Endothelial cell of umbilical vein (primary cell): ENCODE results near the gene HIKESHI. TPM values are rescaled to one million over a fixed set of nuclear protein-coding genes. Genes with fewer than 3 reads are reported as not detected.

Experiments
- BruUV-seq: library from RNA; stranded (reverse); fragments of 400-500 nt; replicated peaks from 2 replicates; lab custom pipeline; 2021; lab: Mats Ljungman, UMichigan
- CTCF ChIA-PET: fragments of 300-600, 350-600 bp; sonication (Branson Sonifier 250); formaldehyde crosslinking; loops from one replicate; lab custom pipeline; 2021; ENCODE audit warnings: antibody characterized with exemption, inconsistent platforms; lab: Charles Lee
- POLR2A ChIA-PET: fragments of 300-600, 350-600 bp; sonication (Branson Sonifier 250); formaldehyde crosslinking; loops from one replicate; lab custom pipeline; 2021; ENCODE audit warnings: antibody characterized with exemption, inconsistent platforms; lab: Charles Lee
- DNase-seq: peaks from one replicate; pipeline ENCODE4 v3.0.0-alpha.2; 2011; ENCODE audit warnings: low read depth, low spot score
- FAIRE-seq: peaks from 2 replicates; lab custom pipeline; 2011; peaks lifted over from hg19 to GRCh38; lab: Jason Lieb, UNC
- H2AFZ ChIP-seq: 2 replicates; pipeline ENCODE4 v1.6.0; 2012; ENCODE audit warnings: low read depth, low read length, control low read depth, inconsistent platforms
- H3K27ac ChIP-seq: 2 replicates; pipeline ENCODE4 v1.5.1; 2011; ENCODE audit warnings: low read depth, mild to moderate bottlenecking, control low read depth, low read length, moderate library complexity; ENCODE audit not compliant: insufficient read depth
- H3K27me3 ChIP-seq, 2 experiments: 2 replicates each; pipeline versions ENCODE4 v1.6.0 to v1.6.1; 2011; ENCODE audit warnings: low read length in 2 of 2, mixed read lengths in 1 of 2; ENCODE audit not compliant: control insufficient read depth in 2 of 2, insufficient read depth in 2 of 2
- H3K36me3 ChIP-seq, 2 experiments: 2 replicates in 1 of 2; 3 replicates in 1 of 2; pipeline ENCODE4 v1.5.1; 2011; ENCODE audit warnings: low read length in 2 of 2, mild to moderate bottlenecking in 1 of 2, moderate library complexity in 1 of 2; ENCODE audit not compliant: control insufficient read depth in 2 of 2, insufficient read depth in 2 of 2; ENCODE audit errors: extremely low read depth in 1 of 2
- H3K4me1 ChIP-seq: 3 replicates; pipeline ENCODE4 v1.5.1; 2011; ENCODE audit warnings: mild to moderate bottlenecking, low read length; ENCODE audit not compliant: control insufficient read depth, insufficient read depth; ENCODE audit errors: extremely low read depth
- H3K4me2 ChIP-seq: 2 replicates; pipeline ENCODE4 v1.6.1; 2011; ENCODE audit warnings: low read length, control low read depth, mixed read lengths; ENCODE audit not compliant: insufficient read depth
- H3K4me3 ChIP-seq, 3 experiments: fragments of 200-600 bp in 1 of 3; sonication (generic), shearing (Covaris generic) in 1 of 3; replicated peaks in 1 of 3; 2 replicates each; pipeline ENCODE4 v1.5.1; 2011 to 2016; ENCODE audit warnings: control low read depth in 3 of 3, low read length in 3 of 3, mild to moderate bottlenecking in 2 of 3, inconsistent platforms in 1 of 3, low read depth in 1 of 3, moderate library complexity in 1 of 3; ENCODE audit not compliant: insufficient read depth in 1 of 3
- H3K79me2 ChIP-seq: 2 replicates; pipeline ENCODE4 v1.6.0; 2012; ENCODE audit warnings: low read length, inconsistent platforms; ENCODE audit not compliant: control insufficient read depth, insufficient read depth
- H3K9ac ChIP-seq: replicated peaks from 2 replicates; pipeline ENCODE3; 2011; ENCODE audit warnings: low read length, control low read depth; ENCODE audit not compliant: insufficient read depth; ENCODE audit errors: extremely low read depth
- H3K9me1 ChIP-seq: replicated peaks from 3 replicates; pipeline ENCODE4 v1.6.0; 2011; ENCODE audit warnings: mild to moderate bottlenecking, low read length; ENCODE audit not compliant: control insufficient read depth, insufficient read depth; ENCODE audit errors: extremely low read depth
- H3K9me3 ChIP-seq: replicated peaks from 2 replicates; pipeline ENCODE4 v1.5.1; 2012; ENCODE audit warnings: low read length, inconsistent platforms; ENCODE audit not compliant: control insufficient read depth, insufficient read depth
- H4K20me1 ChIP-seq: replicated peaks from 2 replicates; pipeline ENCODE3; 2011; ENCODE audit warnings: mild to moderate bottlenecking, low read length; ENCODE audit not compliant: control insufficient read depth, insufficient read depth; ENCODE audit errors: extremely low read depth
- EZH2 ChIP-seq: IDR thresholded peaks from 2 replicates; pipeline ENCODE4 v1.6.1; 2012; ENCODE audit warnings: borderline replicate concordance, low read depth, mild to moderate bottlenecking, moderate library complexity, low read length, inconsistent platforms; ENCODE audit not compliant: severe bottlenecking
- FOS ChIP-seq: IDR thresholded peaks from 2 replicates; pipeline ENCODE4 v1.6.1; 2011; ENCODE audit warnings: mild to moderate bottlenecking, low read length, moderate library complexity, borderline replicate concordance; ENCODE audit not compliant: insufficient read depth
- GATA2 ChIP-seq: IDR thresholded peaks from 2 replicates; pipeline ENCODE4 v1.7.0; 2011; ENCODE audit warnings: low read depth, mild to moderate bottlenecking, moderate library complexity, mixed read lengths, low read length; ENCODE audit not compliant: insufficient read length, insufficient read depth
- JUN ChIP-seq: IDR thresholded peaks from 2 replicates; pipeline ENCODE4 v1.6.1; 2011; ENCODE audit warnings: borderline replicate concordance, low read depth; ENCODE audit not compliant: insufficient read length, insufficient read depth
- POLR2A ChIP-seq: IDR thresholded peaks from 2 replicates; pipeline ENCODE4 v1.6.1; 2012; ENCODE audit warnings: low read depth, mild to moderate bottlenecking, control low read depth, low read length
- POLR2AphosphoS5 ChIP-seq: IDR thresholded peaks from 2 replicates; pipeline ENCODE4 v1.6.1; 2012; ENCODE audit warnings: low read depth, mild to moderate bottlenecking, control low read depth, low read length, moderate library complexity; ENCODE audit not compliant: insufficient read depth
- dilution Hi-C: fragments of 300-500 bp; cut with MboI; formaldehyde crosslinking; loops from one replicate; pipeline ENCODE4 v1.15.0; 2019; ENCODE audit warnings: low sequenced_read_pairs; ENCODE audit not compliant: extremely low pct_ligation_motif_present
- intact Hi-C: fragments of 100-400 bp; cut with micrococcal nuclease; formaldehyde crosslinking; loops from one replicate; pipeline ENCODE4 v1.10.0; 2022
- polyA plus RNA-seq, 4 experiments: library from polyadenylated mRNA; depleted of rRNA in 3 of 4; stranded (reverse) in 3 of 4; unstranded in 1 of 4; fragments of >200 nt; gene quantifications; 2 replicates each; pipeline versions ENCODE4 v1.2.1 to v1.2.3, GENCODE V29; 2011 to 2012; ENCODE audit warnings: missing spikeins in 1 of 4
- total RNA-seq: library from RNA; stranded (reverse); gene quantifications from 2 replicates; pipeline ENCODE4 v1.2.3, GENCODE V29; 2021
- TF ChIP-seq, protein P1 (sequence below), 2 donors: IDR thresholded peaks; 1 replicate in 1 of 2; 2 replicates in 1 of 2; pipeline ENCODE4 v1.5.1; 2011; ENCODE audit warnings: low read length in 2 of 2, mild to moderate bottlenecking in 2 of 2, moderate library complexity in 2 of 2, control low read depth in 1 of 2, inconsistent platforms in 1 of 2, low read depth in 1 of 2; ENCODE audit not compliant: insufficient read depth in 1 of 2; ENCODE audit errors: extremely low read depth in 1 of 2

HIKESHI gene
- total and polyA plus RNA-seq, 2 donors (not counting 3 experiments of a cell fraction or from before 2014, with no cell fraction given), result 40.2 to 66.9 TPM

DNA sequence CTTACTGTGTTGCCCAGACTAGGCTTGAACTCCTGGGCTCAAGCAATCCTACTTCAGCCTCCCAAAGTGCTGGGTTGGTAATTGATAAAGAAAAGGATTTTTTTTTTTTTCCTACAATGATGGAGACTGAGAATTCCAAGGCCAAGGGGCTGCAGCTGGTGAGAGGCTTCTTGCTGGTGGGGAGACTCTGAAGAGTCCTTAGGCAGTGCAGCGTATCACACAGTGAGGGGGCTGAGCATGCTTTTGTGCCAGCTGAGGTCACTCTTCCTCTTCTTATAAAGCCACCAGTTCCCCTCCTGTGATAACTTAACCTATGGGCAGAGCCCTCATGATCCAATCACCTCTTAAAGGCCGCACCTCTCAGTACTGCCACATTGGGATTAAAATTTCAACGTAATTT is 44.5 kb downstream of the HIKESHI start:
- intact Hi-C loops, result no loop called here
- DNase-seq (no peak), FAIRE-seq (no peak)
- H3K9me1 ChIP-seq, result no peaks in the 10 kb centered on the region
- H3K9ac ChIP-seq, result no peak overlapping the region
- no peaks in the 10 kb centered on the region for H3K36me3 ChIP-seq
- H3K4me3 ChIP-seq, result no peak overlapping the region
- BruUV-seq, result no TSS peak
- H3K79me2 ChIP-seq, result peaks cover 2% of the 10 kb centered on the region
- ChIA-PET CTCF (interaction anchor here (1.3 to 1.9 kb wide), 2 partner anchors 9 to 14 kb away, joined by 3 to 4 read pairs; no protein-coding TSS in a partner anchor), POLR2A (no interaction called here)
- H3K4me2 ChIP-seq, result no peak overlapping the region
- H4K20me1 ChIP-seq, result no peaks in the 10 kb centered on the region
- H3K27ac ChIP-seq, result no peak overlapping the region
- no peaks in the 10 kb centered on the region for H3K4me1 ChIP-seq
- H3K9me3 ChIP-seq, result no peaks in the 10 kb centered on the region
- TF ChIP-seq POLR2AphosphoS5, result no peak
- TF ChIP-seq, protein P1, sequence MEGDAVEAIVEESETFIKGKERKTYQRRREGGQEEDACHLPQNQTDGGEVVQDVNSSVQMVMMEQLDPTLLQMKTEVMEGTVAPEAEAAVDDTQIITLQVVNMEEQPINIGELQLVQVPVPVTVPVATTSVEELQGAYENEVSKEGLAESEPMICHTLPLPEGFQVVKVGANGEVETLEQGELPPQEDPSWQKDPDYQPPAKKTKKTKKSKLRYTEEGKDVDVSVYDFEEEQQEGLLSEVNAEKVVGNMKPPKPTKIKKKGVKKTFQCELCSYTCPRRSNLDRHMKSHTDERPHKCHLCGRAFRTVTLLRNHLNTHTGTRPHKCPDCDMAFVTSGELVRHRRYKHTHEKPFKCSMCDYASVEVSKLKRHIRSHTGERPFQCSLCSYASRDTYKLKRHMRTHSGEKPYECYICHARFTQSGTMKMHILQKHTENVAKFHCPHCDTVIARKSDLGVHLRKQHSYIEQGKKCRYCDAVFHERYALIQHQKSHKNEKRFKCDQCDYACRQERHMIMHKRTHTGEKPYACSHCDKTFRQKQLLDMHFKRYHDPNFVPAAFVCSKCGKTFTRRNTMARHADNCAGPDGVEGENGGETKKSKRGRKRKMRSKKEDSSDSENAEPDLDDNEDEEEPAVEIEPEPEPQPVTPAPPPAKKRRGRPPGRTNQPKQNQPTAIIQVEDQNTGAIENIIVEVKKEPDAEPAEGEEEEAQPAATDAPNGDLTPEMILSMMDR (IDR thresholded peaks at IDR 0.05; ENCODE audit: extremely low read depth in 1 of 2, insufficient read depth in 1 of 2, low read depth in 1 of 2, low read length in 2 of 2), result no peak
- TF ChIP-seq POLR2A, result no peak
- no peak for TF ChIP-seq JUN
- TF ChIP-seq FOS, result no peak
- no peak for TF ChIP-seq EZH2
- no peak for TF ChIP-seq GATA2
- dilution Hi-C loops, result no loop called here
- no peak overlapping the region for H2AFZ ChIP-seq
- H3K27me3 ChIP-seq, result no peaks in the 10 kb centered on the region
